HG03175 (cell line): ENCODE data around the gene CCDC85B.

Source experiments
- ATAC-seq: cut with Tn5 transposase; IDR thresholded peaks from one replicate; pipeline ENCODE4 v1.9.1; 2021; ENCODE audit warnings: mild to moderate bottlenecking, moderate library complexity; ENCODE audit not compliant: unreplicated experiment

Gene CCDC85B

GRCh38 chr11:65903715-65904114 is 13.2 kb downstream of the CCDC85B start:
- no peak for ATAC-seq

GRCh38 chr11:65906602-65907001 is 16.1 kb downstream of the CCDC85B start:
- ATAC-seq = no peak

- ATAC-seq = no peak
These were observed 17.4 kb downstream of the CCDC85B start for GRCh38 chr11:65907878-65908277.

- ATAC-seq = no peak
These were observed 21.5 kb downstream of the CCDC85B start for GRCh38 chr11:65911682-65912568.

- no peak for ATAC-seq
These were observed 22.4 kb downstream of the CCDC85B start for GRCh38 chr11:65912845-65913244.

- no peak for ATAC-seq
These were observed 24.8 kb downstream of the CCDC85B start for GRCh38 chr11:65915101-65915820.

GRCh38 chr11:65915821-65916251 is 25.4 kb downstream of the CCDC85B start:
- ATAC-seq = no peak

GRCh38 chr11:65916391-65916790 is 25.9 kb downstream of the CCDC85B start:
- ATAC-seq = no peak

GRCh38 chr11:65917077-65917433 is 26.6 kb downstream of the CCDC85B start:
- ATAC-seq = no peak

- ATAC-seq = no peak
These were observed 27.1 kb downstream of the CCDC85B start for GRCh38 chr11:65917434-65918210.

- peak; percentile 69 for ATAC-seq
These were observed 28.0 kb downstream of the CCDC85B start, which contains the start of gene C11orf68 for GRCh38 chr11:65918211-65919140. Gene C11orf68 (minus strand): TSS chr11:65919062. CDS start chr11:65919031, 31 bp downstream.

GRCh38 chr11:65919141-65919572 is 28.7 kb downstream of the CCDC85B start, which contains the start of gene DRAP1:
Gene DRAP1 (plus strand): TSS chr11:65919426. CDS start chr11:65919502, 76 bp downstream.
- ATAC-seq = peak; percentile 82

GRCh38 chr11:65919573-65920371 is 29.3 kb downstream of the CCDC85B start:
- peak; percentile 39 for ATAC-seq

- no peak for ATAC-seq
These were observed 29.9 kb downstream of the CCDC85B start for GRCh38 chr11:65920372-65920802.

- no peak for ATAC-seq
These were observed 30.6 kb downstream of the CCDC85B start for GRCh38 chr11:65921033-65921555.

GRCh38 chr11:65921876-65922275 is 31.4 kb downstream of the CCDC85B start:
- no peak for ATAC-seq

- ATAC-seq = no peak
These were observed 32.1 kb downstream of the CCDC85B start for GRCh38 chr11:65922565-65922964.

- no peak for ATAC-seq
These were observed 34.9 kb downstream of the CCDC85B start for GRCh38 chr11:65925397-65925796.

- peak; percentile 80 for ATAC-seq
These were observed 37.5 kb downstream of the CCDC85B start for GRCh38 chr11:65927904-65928397.
